Inferior parietal cortex (tissue), 1 donor: ENCODE data around the gene ITGB6.

Experiments
- DNase-seq: peaks from one replicate; pipeline ENCODE4 v3.0.0-alpha.2; 2016; ENCODE audit errors: extremely low spot score

Gene ITGB6

DNA sequence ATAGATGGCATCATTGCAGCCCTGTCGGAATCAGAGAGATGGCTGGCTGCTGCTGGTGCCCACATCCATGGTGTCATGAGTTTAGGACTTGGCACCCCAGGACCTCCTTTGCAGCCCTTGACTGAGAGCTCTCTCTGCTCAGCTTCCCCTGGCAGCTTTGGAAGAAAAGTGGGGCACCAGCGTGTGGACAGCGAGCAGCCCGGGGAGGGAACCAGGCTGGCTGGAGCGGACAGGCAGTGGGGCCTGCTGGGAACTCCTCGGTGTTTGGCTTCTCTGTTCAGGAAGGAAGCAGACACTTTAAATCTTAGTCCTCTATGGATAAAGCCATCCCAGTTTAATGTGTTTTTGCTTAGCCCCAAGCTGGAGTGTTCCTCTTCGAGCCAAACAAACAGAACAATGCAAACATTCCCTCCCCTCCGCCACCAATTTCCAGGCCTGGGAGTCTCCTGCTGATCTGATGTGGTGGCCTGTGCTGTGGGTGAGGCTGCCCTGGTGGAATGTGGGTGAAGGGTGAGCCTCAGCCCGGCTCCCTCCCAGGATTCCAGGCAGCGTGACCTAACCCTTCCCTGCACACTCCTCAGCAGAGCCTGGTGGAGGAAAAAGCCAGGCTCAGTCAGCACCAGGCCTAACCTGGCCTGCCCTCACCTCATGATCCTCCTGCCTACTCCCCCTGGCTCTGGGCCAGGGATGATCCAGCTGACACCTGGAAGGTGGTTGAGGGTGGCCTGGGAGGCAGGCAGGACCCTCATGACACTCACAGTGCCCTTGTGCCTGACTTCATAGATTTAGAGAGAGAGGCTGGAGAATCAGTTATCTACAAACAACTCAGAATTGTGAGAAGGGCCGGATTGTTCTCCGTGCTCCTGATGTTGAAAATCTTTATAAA is 21.6 kb upstream of the ITGB6 start:
- no peak for DNase-seq

DNA sequence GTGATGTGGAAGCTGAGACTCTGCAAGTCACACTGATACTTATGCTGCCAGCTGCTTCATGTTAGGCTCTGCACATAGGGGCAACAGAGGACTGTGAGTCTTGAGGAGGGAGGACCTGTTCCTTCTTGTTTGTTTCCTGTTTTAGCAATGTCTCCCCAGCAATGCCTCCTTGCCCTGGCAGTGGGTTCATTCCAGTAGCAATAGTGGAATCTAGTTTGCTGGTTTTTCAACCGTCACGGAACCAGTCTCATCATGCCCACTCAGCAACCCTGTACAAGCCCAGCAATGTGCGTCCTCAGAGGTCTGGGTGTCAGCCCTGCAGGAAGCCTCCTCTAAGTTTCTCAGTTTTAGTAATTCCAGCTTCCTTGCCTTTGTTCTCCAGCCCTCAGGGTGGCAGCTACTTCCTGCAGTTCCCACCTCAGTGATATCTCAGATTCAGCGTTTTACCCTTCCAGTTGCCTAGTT is 20.5 kb upstream of the ITGB6 start:
- DNase-seq = no peak

DNA sequence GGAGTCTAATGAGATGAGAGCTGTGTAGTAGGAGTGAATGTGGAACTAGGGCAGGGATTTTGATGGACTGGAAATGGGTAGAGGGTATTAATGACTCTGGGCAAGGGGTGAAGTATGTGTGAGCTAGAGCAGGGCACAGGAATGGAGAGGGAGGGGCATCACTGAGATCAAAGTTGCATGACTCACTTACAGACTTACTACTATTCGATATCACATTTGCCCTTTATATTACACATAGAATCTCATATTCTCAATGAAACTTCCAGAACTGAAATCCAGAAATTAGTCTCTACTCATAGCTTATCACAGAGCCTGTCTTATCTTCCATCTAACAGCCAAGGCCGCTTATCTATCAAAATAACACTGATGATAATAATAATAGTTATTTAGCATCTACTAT is 20.0 kb upstream of the ITGB6 start:
- no peak for DNase-seq

DNA sequence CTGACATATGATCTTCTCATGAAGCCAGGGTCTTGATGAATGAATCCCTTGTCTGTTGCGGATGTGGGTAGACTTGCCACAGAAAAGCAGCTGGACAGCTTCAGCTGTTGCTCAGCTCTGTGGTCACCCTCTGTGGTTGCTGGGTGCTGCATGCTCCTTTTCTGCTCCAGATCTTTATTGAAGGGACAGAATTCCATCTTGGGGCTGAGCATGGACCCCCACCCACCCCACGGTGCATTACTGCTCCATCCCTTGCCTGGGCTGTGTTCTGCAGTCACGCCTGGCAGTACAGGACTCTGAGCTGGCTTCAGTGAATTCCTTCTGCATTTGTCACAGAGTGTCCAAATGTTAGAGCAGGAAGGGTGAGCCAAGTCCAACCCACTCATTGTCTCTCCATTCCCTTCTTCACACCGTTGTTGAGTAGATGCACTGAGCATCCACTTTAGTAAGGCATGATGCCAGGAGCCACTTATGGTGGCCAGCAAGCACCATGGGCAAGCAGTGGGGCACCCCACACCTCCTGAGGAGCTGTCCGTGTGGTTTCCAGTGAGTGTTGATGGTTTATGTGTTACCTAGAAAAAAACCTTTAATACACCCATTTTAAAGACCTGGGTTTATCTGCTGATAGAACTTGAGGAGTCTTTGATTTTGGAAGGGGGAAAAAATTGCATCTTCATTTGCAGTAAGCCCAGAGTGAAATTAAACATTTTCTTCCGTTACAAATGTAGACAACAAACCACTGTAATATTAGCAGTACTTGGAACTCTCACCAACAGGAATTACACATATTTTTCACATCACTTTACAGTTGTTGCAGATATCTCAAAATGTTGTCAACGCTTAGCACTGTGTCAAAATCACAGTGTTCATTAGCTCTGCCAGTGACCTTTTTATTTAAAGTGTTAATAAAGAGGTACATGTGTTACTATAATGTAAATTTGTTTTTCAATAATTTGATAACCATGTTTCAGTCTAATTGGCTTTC is 14.7 kb upstream of the ITGB6 start:
- no peak for DNase-seq

DNA sequence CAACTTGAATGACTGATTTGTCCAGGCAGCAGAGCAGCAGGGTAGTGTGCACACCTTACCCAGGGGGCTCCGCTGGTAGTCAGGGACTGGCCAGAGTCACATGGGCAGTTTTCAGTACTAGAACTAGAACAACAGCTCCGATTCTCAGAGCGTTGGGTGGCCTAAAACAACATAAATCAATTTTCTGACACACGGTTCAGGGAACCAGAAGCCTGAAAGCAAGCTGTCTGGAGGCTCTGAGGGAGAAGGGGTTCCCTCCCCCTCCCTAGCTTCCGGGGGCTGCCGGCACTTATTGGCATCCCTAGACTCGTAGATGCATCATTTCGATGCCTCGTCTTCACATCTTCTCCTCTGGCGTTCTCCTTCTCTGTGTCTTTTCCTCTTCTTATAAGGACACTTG is 13.4 kb upstream of the ITGB6 start:
- no peak for DNase-seq

DNA sequence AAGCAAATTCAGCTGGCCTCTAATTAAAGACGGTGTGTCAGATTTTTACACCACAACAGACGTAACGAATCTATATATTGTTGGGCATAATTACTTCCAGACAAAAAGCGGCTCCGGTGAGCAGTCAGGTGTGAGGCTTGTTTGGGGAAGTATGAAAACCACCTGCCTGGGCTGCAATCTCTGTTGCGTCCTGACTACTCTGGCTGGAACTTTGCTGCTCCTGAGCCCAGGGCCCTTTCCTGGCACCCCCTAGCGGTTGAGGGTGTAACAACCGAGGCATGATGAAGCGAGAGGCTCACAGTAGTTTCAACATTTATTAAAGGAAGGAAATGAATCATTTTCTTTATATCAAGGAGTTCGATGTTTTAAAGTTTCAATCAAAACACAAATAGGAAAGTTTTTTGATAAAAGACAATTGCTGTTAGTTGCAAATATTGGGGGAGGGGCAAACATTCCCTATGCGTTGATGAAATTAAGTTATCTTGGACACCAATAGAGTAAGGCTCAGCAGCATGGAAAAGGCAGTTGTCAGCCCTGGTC is 10.6 kb upstream of the ITGB6 start:
- DNase-seq = peak; percentile 32

DNA sequence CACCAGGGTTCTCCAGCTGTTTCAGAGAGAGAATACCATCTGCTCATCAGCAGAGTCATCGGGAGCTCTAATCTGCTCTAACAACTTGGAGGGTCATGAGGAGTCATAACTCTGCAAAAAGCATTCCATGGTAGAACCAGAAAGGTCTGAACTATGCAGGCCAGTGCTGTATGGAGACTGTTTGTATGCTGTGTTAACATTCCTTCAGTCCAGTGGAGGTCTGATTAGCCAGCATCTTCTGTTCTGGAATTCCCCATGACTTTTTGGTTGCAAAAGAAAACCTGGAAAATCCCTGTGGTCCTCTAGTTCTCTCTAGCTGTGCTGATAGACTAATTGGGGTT is 9.4 kb upstream of the ITGB6 start:
- DNase-seq = no peak

DNA sequence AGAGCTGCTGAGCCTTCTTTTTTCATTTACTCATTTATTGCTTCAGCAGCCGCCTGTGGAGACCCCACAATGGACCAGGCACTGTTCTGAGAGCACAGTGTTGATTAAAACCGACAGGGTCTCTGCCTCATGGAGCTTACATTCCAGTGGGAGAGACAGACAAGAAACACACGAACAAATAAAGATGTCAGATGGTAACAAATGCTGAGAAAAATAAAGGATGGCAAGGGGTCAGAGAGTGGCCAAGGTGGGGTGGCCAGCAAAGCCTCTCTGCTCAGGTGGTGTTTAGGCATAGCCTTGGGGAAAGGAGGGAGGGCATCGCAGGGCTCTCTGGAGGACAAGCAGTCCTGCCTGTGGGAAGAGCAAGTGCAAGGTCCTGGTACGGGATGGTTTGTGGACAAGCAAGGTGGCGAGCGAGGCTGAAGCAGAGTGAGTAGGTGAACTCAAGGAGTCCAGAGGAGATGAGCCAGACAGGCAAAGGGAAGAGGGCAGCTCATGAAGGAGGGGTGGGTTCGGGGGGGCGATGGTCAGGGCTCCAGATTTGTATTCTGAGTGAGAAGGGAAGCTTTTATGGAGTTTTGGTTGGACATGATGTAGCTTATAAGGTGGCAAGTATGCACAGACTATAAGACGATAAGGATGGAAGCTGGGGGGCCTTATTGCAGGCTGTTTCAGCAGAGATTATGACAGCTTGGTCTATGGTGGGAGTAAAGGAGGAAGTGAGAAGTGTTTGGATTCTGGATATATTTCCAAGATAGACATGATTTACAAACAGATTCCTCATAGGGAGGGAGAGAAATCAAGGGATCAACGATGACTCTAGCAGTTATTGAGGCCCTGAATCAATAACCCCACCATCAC is 8.8 kb upstream of the ITGB6 start:
- no peak for DNase-seq

DNA sequence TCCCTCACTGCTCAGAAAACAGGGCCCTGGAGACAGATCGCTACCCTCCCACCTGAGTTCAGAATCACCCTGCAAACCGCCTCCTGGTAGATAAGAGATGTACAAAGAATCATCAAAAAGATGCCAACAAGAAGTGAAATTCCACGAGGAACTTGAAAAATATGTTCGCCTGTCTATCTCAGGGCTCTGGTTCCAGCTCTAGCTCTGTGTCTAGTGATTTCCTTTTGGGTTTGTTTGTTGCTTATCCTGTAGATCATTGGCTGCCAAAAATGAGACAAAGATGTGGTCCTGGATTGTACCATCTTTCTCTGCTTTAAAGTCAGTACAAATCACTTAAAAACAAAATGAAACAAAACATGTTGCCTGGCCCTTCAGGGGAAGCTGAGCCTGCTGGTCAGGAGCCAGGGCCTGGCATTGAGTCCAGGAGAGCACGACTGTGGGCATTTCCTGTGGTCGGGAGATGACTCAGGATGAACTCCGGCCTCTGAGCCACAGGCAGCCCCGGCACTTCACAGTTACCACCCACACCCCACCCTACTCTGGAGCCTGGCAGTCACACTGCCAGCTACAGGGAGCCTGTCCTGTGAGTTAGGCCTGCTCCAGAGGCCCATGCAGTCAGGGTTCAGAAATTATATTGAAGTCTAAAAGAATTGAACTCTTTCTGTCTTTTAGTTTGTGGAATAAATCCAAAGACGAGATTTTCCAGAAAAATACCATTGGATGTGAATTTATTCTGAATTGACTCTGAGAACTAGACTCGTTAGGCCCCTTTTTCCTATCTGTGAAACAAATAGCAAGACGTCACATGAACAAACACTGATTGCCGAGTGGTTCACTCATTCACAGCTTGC is 8.0 kb upstream of the ITGB6 start:
- DNase-seq = peak; percentile 9

DNA sequence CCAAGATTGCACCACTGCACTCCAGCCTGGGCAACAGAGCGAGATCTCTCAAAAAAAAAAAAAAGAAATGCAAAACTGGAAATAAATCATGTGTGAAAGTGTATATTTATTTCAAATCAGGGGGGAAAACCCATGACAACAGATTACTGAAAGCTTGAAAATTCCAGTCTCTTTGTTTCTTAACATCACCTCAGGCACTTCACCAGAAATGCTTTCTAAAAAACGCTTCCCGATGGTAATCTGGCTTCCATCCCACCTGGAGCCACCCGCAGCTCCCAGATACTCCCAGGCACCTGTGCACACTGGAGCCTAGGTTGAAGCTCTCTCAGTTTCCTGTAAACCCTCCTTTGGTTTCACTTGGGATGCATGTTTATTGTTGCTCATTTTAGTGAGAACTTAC is 7.2 kb upstream of the ITGB6 start:
- no peak for DNase-seq

DNA sequence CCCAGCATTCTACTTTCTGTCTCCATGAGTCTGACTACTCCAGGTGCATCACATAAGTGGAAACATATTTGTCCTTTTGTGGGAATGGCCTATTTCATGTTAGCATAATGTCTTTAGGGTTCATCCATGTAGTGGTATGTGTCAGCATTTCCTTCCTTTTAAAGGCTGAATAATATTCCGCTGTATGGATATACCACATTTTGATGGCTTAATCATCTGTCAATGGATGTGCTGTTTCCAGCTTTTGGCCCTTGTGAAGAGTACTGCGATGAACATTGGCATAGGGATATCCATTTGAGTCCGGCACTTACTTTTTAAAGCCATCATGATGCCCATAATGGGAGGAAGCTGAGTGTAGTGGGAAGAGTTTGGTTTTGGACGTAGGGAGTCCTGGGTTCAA is 6.4 kb upstream of the ITGB6 start:
- DNase-seq = no peak

DNA sequence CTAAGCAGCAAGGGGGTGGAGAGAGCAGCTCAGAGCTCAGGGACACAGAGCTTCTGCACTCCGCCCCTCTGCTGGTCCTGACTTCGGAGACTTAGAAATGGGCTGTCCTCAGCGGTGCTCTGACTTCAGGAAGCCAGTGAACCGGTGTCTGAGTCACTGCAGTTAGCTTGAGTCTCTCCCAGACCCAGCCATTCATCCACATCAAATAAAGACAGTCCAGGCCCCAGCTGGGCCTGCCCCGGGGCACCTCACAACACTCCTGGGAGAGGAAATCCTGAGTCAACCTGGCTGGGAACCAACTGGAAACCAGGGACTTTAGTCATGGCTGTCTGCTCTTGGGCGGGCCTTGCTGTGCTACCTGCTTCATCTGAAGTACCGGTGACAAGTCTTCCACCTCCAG is 5.4 kb upstream of the ITGB6 start:
- DNase-seq = no peak

DNA sequence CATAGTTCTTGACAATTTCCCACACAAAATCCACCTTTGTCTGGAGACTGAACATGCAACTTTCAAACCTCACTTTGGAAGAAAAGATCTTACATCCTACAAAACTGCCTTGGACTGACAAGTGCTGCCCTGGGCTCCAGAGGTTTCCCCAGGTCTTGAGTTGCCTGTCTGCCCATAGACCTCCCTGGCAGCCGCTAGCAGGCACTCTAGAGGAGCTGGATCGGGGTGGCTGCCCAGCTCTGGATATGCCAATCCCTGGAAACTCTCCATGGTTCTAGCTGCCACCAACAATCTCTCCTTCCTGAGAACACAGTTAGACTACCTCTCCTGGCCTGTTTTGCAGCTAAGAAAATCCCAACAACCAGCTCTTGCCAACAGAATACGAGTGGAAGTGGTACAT is 3.4 kb upstream of the ITGB6 start:
- no peak for DNase-seq

DNA sequence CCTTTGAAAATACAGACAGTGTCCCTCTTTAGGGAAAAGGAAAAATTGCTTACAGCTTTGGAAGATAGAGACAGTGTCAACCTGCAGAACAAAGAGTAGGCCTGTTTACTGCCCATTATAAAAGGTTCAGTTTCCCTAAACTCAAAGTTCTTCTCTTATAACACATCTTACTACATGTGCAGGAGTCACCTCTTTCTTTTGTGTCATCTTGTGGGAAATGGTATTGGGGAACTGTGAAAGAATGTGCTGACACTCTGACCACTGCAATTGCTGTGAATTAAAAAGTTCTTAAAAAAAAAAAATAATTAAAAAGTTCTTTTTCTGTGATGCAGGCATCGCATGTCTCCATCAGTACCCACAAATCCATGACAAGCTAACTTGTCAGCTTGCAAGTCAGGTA is 2.9 kb upstream of the ITGB6 start:
- no peak for DNase-seq

DNA sequence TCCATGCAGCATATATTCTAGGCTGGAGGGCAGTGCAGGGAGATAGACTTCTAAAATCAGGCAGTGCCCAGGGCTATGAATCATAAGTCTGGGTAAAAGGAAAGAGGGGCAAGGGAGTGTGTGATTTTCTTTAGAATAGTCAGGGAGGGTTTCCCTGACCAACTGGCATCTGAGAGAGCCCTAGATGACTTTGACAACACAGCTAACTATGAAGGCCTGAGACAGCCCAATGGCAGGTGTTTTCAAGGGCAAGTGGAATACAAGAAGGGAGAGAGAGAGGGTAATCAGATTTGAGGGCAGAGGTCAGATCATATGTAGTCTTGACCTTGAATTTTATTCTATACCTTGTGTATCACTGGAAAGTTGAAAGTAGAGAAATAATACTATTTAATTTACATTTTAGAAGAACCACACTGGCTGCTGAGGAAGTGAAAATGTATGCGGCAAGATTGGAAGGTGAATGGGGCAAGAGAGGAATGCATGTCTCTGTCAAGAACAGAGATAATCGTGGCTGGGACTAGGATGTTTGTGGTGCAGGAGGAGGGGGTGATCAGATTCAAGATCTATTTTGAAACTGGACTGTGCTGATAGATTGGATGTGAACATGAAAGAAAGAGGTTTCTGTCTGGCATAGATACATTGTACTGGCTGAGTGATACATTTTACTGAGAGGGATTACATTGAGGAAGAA is 1.9 kb upstream of the ITGB6 start:
- DNase-seq = no peak

DNA sequence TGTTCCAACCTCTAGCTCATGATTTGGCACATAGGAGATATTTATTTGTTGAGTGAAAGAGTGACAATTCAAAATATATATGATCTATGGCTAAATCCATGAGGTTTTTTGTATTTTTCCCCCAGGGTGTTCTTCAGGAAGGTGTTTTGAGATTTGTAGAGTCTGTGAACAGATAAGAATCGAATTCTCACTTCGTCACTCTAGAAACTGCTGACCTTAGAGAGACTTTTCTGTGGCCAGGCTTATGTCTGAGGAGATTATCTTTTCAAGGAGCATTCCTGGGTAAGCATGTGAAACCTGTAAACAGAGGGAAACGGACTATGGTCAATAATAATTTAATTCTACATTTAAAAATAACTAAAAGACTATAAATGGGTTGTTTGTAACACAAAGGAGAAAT is 849 bp upstream of the ITGB6 start:
- no peak for DNase-seq

DNA sequence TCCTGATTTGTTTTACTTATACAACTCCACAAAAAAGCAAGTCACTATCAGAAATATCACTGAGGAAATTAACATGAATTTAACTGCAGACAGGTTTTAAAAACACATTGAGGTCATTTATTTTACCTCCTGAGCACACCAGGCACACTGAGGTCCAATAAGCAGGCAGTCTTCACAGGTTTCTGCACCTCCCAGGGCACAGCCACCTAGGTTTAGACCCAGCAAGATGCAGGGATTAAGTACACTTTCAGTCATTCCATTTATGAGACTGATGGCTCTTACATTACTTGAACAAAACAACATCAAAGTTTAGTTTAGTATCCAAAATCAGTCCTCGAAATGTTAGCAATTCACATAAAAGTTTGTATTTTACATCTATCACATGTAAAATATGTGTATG is 1.0 kb downstream of the ITGB6 start:
- DNase-seq = no peak

DNA sequence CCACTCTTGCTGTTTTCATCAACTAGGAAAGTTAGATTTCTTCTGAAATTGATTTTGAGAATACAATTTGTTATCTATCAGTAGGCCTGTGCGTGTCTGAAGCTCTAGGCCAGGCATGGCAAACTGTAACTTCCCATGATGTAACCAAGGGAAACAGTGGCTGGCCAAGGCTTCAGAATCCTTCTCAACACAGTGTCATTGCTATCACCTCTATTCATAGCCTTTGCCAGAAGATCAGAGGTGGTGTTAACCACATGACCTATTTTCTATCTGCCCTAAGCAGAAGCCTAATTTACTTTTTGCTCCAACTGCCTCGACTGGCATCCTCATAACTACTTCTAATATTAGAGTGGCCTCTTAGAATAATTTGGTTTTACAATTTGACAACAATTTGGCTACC is 2.5 kb downstream of the ITGB6 start:
- no peak for DNase-seq

DNA sequence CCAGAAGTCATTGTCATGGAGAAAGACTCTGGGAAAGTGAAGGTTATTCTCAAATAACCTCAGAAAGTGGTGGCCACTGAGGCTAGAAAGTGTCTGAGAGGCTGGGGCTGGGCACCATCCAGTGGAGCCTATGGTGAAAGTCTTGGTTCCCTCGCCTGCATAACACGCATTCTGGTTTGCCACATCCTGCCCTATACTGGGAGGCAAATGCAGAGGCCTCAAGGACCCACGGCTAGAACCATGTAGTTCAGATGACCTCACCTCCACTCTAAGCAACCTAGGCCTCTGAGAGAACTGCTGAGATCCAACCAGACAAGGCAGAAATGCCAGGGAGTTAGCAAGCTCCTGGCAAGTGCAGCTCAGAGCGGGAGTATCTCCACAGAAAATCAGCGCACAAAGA is 5.1 kb downstream of the ITGB6 start:
- no peak for DNase-seq

DNA sequence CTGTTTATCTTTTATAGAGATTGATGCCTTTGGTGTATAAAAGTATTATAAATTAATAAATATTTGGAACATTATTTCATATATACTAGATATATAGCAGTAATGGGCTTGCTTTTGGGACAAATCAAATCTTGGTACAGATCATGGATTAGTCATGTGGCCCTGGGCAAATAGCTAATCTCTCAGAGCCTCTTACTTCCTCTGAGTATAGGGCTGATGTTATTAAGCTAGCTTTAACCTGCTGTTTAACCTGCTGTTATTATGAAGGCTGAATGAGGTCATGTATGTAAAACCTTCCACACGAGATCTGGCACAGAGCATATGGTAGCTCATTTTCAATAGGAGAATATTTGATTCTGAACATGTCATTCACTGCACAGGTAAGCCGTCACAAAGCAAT is 5.7 kb downstream of the ITGB6 start:
- no peak for DNase-seq
